Muscle layer of colon (tissue), 2 donors: Measurements from ENCODE around the gene FARP1.

ENCODE experiments used
- H3K27ac ChIP-seq: one replicate; pipeline ENCODE4 v1.7.0; 2013; ENCODE audit warnings: low read depth, mild to moderate bottlenecking, low read length, moderate library complexity
- H3K27me3 ChIP-seq, 2 donors: one replicate each; pipeline ENCODE4 v1.7.0; 2013; ENCODE audit warnings: low read length in 2 of 2, mild to moderate bottlenecking in 2 of 2; ENCODE audit not compliant: insufficient read depth in 2 of 2, control insufficient read depth in 1 of 2
- H3K36me3 ChIP-seq: one replicate; pipeline ENCODE4 v1.7.0; 2013; ENCODE audit warnings: mild to moderate bottlenecking, low read length; ENCODE audit not compliant: insufficient read depth
- H3K4me1 ChIP-seq: one replicate; pipeline ENCODE4 v1.7.0; 2013; ENCODE audit warnings: mild to moderate bottlenecking, low read length; ENCODE audit not compliant: insufficient read depth
- H3K4me3 ChIP-seq, 2 donors: one replicate each; pipeline ENCODE4 v1.7.0; 2013; ENCODE audit warnings: low read length in 2 of 2, low read depth in 1 of 2, mild to moderate bottlenecking in 1 of 2, moderate library complexity in 1 of 2
- H3K9ac ChIP-seq: one replicate; pipeline ENCODE4 v1.7.0; 2013; ENCODE audit warnings: low read length
- H3K9me3 ChIP-seq: one replicate; pipeline ENCODE4 v1.7.0; 2013; ENCODE audit warnings: mild to moderate bottlenecking, low read length
- donor health status: abdominal sarcoma.
- donor health status: Adenocarcinoma of cecum.

Gene FARP1

DNA sequence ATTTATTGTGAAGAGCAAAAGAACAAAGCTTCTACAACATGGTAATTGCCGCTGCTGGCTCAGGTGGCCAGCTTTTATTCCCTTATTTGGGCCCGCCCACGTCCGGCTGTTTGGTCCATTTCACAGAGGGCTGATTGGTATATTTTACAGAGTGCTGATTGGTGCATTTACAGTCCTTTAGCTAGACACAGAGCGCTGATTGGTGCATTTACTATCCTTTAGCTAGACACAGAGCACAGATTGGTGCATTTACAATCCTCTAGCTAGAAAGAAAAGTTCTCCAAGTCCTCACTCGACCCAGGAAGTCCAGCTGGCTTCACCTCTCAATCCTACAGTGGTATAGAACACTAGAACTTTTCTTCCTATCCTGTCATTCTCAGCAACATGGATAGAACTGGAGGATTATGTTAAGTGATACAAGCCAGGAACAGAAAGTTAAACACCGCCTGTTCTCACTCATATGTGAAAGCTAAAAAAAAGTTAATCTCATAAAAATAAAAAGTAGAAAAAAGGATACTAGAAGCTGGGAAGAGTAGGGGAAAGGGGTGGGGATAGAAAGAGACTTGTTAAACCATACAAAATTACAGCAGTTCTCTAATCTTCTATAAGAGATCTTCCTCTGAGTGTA is 33.6 kb upstream of the FARP1 start:
- Histone ChIP-seq H3K9ac (no peak overlapping the region), H3K27me3 (no peaks in the 10 kb centered on the region), H3K27ac (no peak overlapping the region), H3K9me3 (no peaks in the 10 kb centered on the region), H3K4me1 (no peaks in the 10 kb centered on the region), H3K36me3 (no peaks in the 10 kb centered on the region), H3K4me3 (no peak overlapping the region)

- H3K4me3 ChIP-seq = no peak overlapping the region
- H3K36me3 ChIP-seq = no peaks in the 10 kb centered on the region
- H3K4me1 ChIP-seq = no peaks in the 10 kb centered on the region
- no peaks in the 10 kb centered on the region for H3K27me3 ChIP-seq
- no peak overlapping the region for H3K27ac ChIP-seq
- H3K9ac ChIP-seq = no peak overlapping the region
- no peaks in the 10 kb centered on the region for H3K9me3 ChIP-seq
These were observed 32.1 kb upstream of the FARP1 start for GRCh38 chr13:98110749-98111148.

- Histone ChIP-seq H3K27ac (no peak overlapping the region), H3K4me3 (no peak overlapping the region), H3K9ac (no peak overlapping the region), H3K27me3 (no peaks in the 10 kb centered on the region), H3K9me3 (no peaks in the 10 kb centered on the region), H3K4me1 (no peaks in the 10 kb centered on the region), H3K36me3 (no peaks in the 10 kb centered on the region)
These were observed 31.5 kb upstream of the FARP1 start for GRCh38 chr13:98111168-98112098.

DNA sequence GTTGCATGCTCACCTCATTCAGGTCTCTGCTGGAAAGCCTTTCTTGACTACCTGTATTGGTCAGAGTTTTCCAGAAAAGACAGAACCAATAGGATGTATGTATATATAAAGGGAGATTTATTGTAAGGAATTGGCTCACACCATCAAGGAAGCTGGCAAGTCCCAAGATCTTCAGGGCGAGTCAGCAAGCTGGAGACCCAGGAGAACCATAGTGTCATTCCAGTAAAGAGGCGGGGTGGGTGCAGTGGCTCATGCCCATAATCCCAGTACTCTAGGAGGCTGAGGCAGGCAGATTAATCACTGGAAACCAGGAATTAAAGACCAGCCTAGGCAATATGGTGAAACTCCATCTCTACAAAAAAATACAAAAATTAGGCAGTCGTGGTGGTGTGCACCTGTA is 30.4 kb upstream of the FARP1 start:
- no peaks in the 10 kb centered on the region for H3K4me1 ChIP-seq
- H3K4me3 ChIP-seq = no peak overlapping the region
- no peak overlapping the region for H3K27ac ChIP-seq
- no peaks in the 10 kb centered on the region for H3K27me3 ChIP-seq
- no peak overlapping the region for H3K9ac ChIP-seq
- H3K9me3 ChIP-seq = no peaks in the 10 kb centered on the region
- H3K36me3 ChIP-seq = no peaks in the 10 kb centered on the region

DNA sequence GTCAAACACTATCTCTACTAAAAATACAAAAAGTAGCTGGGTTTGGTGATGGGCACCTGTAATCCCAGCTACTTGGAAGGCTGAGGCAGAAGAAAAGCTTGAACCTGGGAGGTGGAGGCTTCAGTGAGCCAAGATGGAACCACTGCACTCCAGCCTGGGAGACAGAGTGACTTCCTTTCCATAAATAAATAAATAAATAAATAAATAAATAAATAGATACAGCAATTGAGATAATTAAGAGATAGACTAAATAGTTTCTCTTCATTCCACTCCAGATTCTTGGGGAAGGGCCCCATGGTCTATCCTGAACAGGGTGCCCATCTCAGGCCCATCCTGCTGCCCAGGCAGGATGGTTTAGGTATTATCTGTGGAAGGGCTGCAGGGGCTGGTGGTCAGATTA is 24.0 kb upstream of the FARP1 start:
- no peak overlapping the region for H3K9ac ChIP-seq
- H3K9me3 ChIP-seq = no peaks in the 10 kb centered on the region
- no peak overlapping the region for H3K27ac ChIP-seq
- H3K36me3 ChIP-seq = no peaks in the 10 kb centered on the region
- H3K4me1 ChIP-seq = no peaks in the 10 kb centered on the region
- H3K27me3 ChIP-seq = no peaks in the 10 kb centered on the region
- H3K4me3 ChIP-seq = no peak overlapping the region

- H3K36me3 ChIP-seq = no peaks in the 10 kb centered on the region
- no peak overlapping the region for H3K27ac ChIP-seq
These were observed 19.7 kb upstream of the FARP1 start for GRCh38 chr13:98123176-98123575.

DNA sequence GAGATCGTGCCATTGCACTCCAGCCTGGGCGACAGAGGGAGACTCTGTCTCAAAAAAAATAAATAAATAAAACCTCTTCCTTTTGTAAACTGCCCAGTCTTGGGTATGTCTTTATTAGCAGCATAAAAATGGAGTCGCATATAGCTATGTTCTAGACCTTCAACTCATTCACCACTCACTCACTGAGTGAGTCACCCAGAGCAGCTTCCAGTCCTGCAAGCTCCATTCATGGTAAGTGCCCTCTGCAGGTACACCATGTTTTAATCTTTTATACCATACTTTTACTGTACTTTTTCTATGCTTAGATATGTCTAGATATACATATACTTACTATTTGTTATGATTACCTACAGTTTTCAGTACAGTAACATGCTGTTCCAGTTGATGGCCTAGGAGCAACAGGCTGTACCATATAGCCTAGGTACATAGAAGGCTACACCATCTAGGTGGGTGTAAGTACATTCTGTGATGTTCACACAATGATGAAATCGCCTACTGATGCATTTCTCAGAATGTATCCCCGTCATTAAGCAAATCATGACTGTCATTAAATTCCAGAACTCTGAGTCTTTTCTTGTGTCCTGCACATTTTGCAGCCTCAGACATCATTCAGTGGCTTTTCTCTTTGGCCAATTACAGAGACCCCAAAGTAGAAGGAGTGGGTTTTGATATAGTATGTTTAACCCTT is 13.7 kb upstream of the FARP1 start:
- Histone ChIP-seq H3K4me1 (no peaks in the 10 kb centered on the region), H3K9ac (no peak overlapping the region), H3K9me3 (no peaks in the 10 kb centered on the region), H3K27me3 (no peaks in the 10 kb centered on the region), H3K36me3 (no peaks in the 10 kb centered on the region), H3K4me3 (no peak overlapping the region), H3K27ac (no peak overlapping the region)

More at GRCh38 chr13:98123176-98123575, 19.7 kb upstream of the FARP1 start:
- no peaks in the 10 kb centered on the region for H3K4me1 ChIP-seq
- H3K9me3 ChIP-seq = no peaks in the 10 kb centered on the region
- no peaks in the 10 kb centered on the region for H3K27me3 ChIP-seq
- no peak overlapping the region for H3K4me3 ChIP-seq
- H3K9ac ChIP-seq = no peak overlapping the region

DNA sequence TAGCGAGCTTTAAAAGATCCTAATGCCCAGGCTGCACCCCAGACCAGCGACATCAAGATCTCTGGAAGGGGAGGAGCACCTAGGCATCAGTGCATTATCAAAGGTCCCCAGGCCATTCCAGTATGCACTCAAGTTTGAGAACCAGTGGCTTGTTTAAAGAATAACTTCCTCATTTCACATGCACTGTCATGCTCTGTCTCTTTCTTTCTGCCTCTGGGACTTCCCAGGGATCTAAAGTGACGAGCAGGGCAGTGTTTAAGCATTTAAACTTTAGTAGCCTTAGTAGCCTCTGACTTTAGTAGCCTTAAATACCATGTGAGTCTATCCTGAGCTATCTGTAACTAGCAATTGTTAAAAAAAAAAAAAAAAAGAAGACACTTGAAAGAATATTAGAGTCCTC is 8.9 kb upstream of the FARP1 start:
- no peaks in the 10 kb centered on the region for H3K4me1 ChIP-seq
- no peak overlapping the region for H3K4me3 ChIP-seq
- H3K27me3 ChIP-seq = no peaks in the 10 kb centered on the region
- H3K9ac ChIP-seq = no peak overlapping the region
- no peaks in the 10 kb centered on the region for H3K36me3 ChIP-seq
- no peak overlapping the region for H3K27ac ChIP-seq
- no peaks in the 10 kb centered on the region for H3K9me3 ChIP-seq

GRCh38 chr13:98134901-98135300 is 8.0 kb upstream of the FARP1 start:
- Histone ChIP-seq H3K36me3 (no peaks in the 10 kb centered on the region), H3K27ac (no peak overlapping the region), H3K9me3 (no peaks in the 10 kb centered on the region), H3K4me3 (no peak overlapping the region), H3K9ac (no peak overlapping the region), H3K27me3 (no peaks in the 10 kb centered on the region), H3K4me1 (no peaks in the 10 kb centered on the region)

DNA sequence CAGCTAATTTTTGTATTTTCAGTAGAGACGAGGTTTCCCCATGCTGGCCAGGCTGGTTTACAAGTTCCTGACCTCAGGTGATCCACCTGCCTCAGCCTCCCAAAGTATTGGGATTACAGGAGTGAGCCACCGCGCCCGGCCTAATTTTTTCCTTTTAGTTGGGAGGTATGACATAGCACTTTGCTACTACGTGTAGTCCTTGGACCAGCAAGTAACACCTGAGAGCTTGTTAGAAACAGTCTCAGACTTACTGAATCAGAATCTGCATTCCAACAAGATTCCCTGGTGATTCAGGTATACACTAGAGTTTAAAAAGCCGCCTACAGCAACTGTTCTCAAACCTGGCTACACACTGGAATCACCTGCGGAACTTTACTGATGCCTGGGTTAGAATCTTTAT is 1.8 kb upstream of the FARP1 start:
- Histone ChIP-seq H3K27ac (no peak overlapping the region), H3K9ac (no peak overlapping the region), H3K9me3 (no peaks in the 10 kb centered on the region), H3K36me3 (no peaks in the 10 kb centered on the region), H3K27me3 (no peaks in the 10 kb centered on the region), H3K4me1 (peaks cover 15% of the 10 kb centered on the region), H3K4me3 (no peak overlapping the region)

DNA sequence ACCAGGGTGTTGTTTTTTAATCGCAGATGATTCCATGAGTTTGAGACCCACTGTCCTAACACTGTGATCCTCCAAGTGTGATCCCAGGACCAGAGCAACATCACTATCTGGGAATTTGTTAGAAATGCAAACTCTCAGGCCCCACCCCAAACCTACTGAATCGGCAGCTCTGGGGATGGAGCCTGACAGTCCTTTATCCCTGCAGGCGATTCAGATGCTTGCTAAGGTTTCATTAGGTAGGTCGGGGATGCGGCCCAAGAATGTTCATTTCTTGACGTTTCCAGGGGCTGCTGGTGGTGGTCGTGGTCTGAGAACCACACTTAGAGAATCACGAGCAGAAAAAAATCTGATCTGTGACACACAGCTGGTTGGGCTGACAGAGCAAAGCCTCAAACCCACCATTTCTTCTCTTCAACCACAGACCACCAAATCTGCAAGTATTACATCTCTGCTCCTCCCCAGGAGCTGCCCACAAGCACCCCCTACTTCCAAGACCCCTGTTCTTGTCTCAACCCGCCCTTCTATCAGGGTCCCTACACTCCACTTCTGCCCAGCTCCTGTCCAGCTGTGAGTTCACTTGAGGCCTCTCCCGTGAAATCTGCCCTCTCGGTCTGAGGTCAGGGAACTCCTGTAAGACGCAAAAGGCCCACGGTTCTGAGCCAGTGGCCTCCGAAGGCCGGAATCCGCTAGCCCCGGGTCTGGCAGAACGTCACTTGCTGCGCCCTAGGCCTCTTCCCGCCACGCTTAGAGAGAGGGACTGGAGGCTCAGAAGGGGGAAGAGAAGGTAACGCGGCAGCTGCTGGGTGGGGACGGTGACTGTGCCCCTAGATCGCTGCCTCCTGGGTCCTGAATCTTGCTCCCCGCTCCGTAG is 1.1 kb upstream of the FARP1 start:
- Histone ChIP-seq H3K4me1 (peaks cover 15% of the 10 kb centered on the region), H3K9ac (peak overlapping the region; percentile 49), H3K27ac (peak overlapping the region; percentile 10), H3K4me3 (peak overlapping the region; percentile 55 to 68), H3K36me3 (no peaks in the 10 kb centered on the region), H3K27me3 (no peaks in the 10 kb centered on the region), H3K9me3 (no peaks in the 10 kb centered on the region)
